T47D (cell line): ENCODE data around the gene ROBO1.
A peak's percentile ranks its signal among the peaks of the same experiment; 100 is the strongest.

Experiments
- DNase-seq, 2 experiments: peaks; one replicate each; pipeline versions ENCODE4 v3.0.0 to v3.0.0-alpha.2; 2011 to 2012; ENCODE audit warnings: low read depth in 1 of 2, low spot score in 1 of 2
- JUND ChIP-seq: IDR thresholded peaks from 2 replicates; pipeline ENCODE4 v1.6.1; 2012; ENCODE audit warnings: low read depth
- in situ Hi-C: cut with HindIII; loops from 2 replicates; pipeline ENCODE4 v1.10.0; 2016; ENCODE audit warnings: low sequenced_read_pairs, low pct_unique_long_range_greater_than_20kb

ROBO1 gene

DNA sequence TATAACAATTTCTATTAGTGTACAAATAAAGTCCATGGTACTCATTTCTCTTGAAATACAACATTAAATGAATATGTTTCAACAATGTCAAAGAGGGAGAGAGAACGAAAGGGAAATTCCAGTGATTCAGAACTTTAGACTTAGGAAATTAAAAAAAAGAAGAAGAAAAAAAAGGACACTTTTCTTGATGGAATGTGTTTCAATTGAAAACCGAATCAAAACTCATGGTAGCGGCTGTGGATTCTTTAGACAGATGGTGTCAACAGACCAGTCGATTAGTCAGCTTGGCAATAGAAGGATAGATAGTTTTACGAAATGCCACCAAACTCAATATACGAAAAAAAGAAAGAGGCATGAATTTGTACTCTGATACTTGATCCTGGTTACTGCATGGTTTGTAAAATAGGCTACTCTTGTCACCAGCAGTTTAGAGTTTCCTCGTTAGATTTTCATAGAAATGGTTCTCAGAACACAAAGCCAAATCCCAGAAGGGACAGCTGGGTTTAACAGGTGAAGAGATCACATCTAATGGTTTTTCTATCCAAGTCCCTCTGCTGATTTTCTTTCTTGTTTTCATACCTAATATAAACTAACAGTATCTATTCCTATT is 793.5 kb downstream of the ROBO1 start:
- DNase-seq = no peak
- no peak for TF ChIP-seq JUND
- in situ Hi-C loops = no loop called here

DNA sequence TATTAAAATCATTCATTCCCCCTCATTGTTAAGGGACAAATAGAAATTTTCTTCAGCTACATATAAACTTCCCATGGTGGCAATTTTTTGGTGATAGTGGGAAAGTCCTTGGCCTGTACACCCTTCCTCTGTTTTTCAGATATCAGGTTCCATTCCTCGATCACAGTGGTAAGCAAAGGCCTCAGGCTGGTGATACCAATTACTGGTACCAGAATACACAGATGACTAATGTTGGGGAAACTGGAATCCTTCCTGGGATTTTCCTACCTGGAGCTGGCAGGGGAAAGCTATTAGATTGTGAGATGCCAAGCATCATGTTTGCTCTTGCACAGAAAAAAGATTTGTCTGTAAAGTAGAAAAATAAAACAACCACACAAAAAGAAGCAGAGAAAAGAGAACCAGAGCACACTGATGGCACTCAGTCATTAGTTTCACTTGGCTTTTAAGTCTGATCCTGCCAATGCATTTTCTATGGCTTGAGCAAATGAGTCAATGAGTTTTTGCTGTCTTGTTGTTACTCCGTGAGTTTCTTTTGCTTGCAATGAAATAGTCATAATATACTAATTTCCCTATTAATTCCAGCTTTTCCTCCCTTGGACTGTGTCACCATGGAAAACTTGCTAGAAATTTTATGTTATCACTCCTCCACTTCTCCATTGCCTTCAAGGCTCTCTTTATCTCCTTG is 795.0 kb downstream of the ROBO1 start:
- in situ Hi-C loops = no loop called here
- DNase-seq = no peak
- TF ChIP-seq JUND = no peak

- no peak for DNase-seq
- in situ Hi-C loops = no loop called here
- TF ChIP-seq JUND = no peak
Observed at GRCh38 chr3:78970656-78971055, 797.1 kb downstream of the ROBO1 start.

DNA sequence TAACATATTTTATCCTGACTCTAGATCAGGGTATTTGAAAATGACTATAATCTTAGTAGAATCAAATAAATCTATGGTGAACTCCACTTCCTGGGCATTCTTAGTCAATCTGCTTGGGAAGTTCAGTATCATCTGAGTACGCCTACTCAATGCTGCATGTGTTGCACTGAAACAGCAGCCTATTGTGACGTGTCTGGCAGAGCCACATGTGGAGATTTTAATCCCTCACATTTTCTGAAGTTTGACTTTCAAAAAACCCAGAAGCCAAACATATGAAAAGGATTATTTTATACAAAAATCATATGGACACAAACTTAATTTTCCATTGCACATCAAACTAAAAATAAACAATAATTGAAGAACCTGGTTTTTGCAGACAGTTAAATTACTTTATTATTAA is 798.3 kb downstream of the ROBO1 start:
- in situ Hi-C loops = no loop called here
- no peak for TF ChIP-seq JUND
- DNase-seq = no peak

- no peak for TF ChIP-seq JUND
Observed at GRCh38 chr3:78967061-78967460, 800.7 kb downstream of the ROBO1 start.

GRCh38 chr3:78963771-78964170 is 804.0 kb downstream of the ROBO1 start:
- no peak for TF ChIP-seq JUND
- in situ Hi-C loops = no loop called here
- no peak for DNase-seq

More at GRCh38 chr3:78967061-78967460, 800.7 kb downstream of the ROBO1 start:
- DNase-seq = no peak
- in situ Hi-C loops = no loop called here

DNA sequence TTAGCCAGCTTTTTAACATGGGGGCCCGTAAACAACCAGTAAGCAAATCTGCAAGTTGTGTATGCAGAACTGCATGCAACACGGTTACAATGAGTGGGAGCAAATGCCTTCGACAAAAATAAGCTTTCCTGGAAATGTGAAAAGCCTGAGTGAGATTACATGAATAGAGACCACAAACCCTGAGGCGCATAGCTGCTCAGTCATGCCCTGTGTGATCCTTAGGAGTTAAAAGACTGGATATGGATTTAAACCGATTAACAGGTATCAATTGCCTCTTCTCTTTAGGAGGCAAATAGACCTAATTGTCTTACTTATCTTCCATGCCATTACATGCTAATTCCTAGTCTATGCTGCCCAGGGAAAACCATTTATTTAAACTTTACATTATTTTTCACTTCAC is 810.3 kb downstream of the ROBO1 start:
- in situ Hi-C loops = no loop called here
- no peak for DNase-seq
- TF ChIP-seq JUND = no peak

DNA sequence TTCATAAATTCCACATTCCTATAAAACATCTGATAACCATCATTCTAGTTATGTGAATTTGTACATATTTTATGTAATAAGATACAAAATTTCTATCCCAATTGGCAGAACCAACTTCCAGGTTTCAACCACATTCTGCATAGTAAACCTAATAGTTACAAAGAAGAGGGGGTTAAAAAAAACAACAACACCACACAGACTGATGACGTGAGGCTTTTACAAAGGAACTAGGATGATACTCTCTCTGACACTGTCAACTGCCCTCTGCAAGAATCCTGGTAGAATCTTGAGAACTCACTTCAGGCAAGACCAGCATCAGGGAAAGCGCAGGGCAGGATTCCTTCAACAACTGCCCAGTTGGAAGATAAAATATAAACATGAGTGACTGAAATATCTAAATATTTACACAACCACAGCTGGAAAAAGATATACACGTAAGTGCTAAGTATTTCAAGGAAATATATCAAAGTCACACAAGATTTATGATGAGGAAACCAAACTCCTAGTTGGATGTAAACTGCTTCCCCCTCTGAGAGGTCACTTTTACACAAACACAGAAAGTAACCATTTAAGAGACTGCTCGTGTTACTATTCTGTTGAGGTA is 816.4 kb downstream of the ROBO1 start:
- no peak for TF ChIP-seq JUND
- no peak for DNase-seq
- in situ Hi-C loops = no loop called here

GRCh38 chr3:78941587-78941986 is 826.2 kb downstream of the ROBO1 start:
- in situ Hi-C loops = no loop called here
- no peak for TF ChIP-seq JUND
- DNase-seq = no peak

DNA sequence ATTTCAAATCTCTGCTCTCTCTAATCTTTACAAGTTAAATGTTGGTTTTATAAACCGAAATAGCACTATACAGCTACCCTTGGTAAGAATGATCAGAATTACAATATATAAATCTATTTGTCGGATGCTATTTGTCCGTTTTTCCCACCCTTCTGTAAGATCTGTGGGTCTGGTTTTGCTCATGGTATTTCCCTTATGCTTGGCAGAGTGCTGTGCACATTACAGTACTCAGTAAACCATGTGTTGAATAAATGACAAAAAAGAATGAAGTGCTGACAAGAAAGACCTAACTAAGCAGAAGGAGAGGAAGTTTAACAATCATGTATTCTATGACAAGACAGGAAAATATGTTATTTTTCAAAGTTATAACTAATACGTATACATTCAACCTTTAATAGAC is 827.2 kb downstream of the ROBO1 start:
- no peak for DNase-seq
- in situ Hi-C loops = no loop called here
- no peak for TF ChIP-seq JUND

GRCh38 chr3:78940128-78940527 is 827.7 kb downstream of the ROBO1 start:
- in situ Hi-C loops = no loop called here
- DNase-seq = peak in 1 of 2 experiments; percentile 1
- TF ChIP-seq JUND = no peak

- no peak for DNase-seq
- no peak for TF ChIP-seq JUND
- in situ Hi-C loops = no loop called here
Observed at GRCh38 chr3:78937475-78937874, 830.3 kb downstream of the ROBO1 start.

- in situ Hi-C loops = no loop called here
Observed at GRCh38 chr3:78927759-78928158, 840.0 kb downstream of the ROBO1 start.

More at GRCh38 chr3:78927759-78928158, 840.0 kb downstream of the ROBO1 start:
- TF ChIP-seq JUND = no peak
- DNase-seq = no peak
